ENCODE measurements around the gene ZIC4.

DNA sequence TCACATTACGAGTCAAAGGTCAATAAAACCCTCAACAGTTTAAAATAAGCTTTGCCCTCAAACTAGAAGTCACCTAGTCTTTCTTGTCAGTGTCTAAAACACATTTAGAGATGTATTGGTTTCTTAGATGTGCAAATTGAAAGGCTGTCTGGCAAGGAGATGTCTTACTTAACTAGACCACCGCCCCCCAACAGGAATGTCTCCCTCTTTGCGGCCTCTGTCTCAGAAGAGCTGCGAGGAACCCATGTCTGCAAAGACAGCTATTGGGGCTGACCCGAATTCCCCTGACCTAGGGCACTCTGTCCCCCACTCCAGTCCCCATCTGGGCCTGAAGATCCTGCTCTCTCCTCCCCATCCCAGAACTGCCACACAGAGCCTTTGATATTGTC is 46.3 kb downstream of the ZIC4 start:
- TF ChIP-seq REST (IDR thresholded peaks at IDR 0.05; ENCODE audit: insufficient read depth in 1 of 2, low read depth in 2 of 2, low read length in 2 of 2): no peak
- no peak for TF ChIP-seq POLR2AphosphoS5 (IDR thresholded peaks at IDR 0.05; ENCODE audit: low read depth, low read length)
